Measurements from ENCODE around the gene NCAPD3. TPM values are rescaled to one million over a fixed set of nuclear protein-coding genes. Genes with fewer than 3 reads are reported as not detected.

NCAPD3 gene
- total RNA-seq, 1 experiment from 2014 or later: 49.6 TPM

GRCh38 chr11:134226806-134227325 is 3.1 kb upstream of the NCAPD3 start:
- H2AFZ ChIP-seq: no peak overlapping the region
- ChIA-PET CTCF (no interaction called here), POLR2A (ENCODE audit: unreplicated experiment) (no interaction called here)
- H3K27ac ChIP-seq: no peak overlapping the region
- no peaks in the 10 kb centered on the region for H3K27me3 ChIP-seq (ENCODE audit: insufficient read depth, low read depth)
- H4K20me1 ChIP-seq (ENCODE audit: insufficient read depth): 0 out of 2 replicates have a peak, but pooled peaks cover 2% of the 10 kb centered on the region
- no TSS peak for BruUV-seq (replicated peaks)
- H3K4me1 ChIP-seq (replicated peaks; ENCODE audit: insufficient read depth): peaks cover 21% of the 10 kb centered on the region
- no peaks in the 10 kb centered on the region for H3K9me2 ChIP-seq (ENCODE audit: insufficient read depth)
- peaks cover 45% of the 10 kb centered on the region for H3K79me2 ChIP-seq (ENCODE audit: low read depth)
- H3K4me3 ChIP-seq: no peak overlapping the region
- intact Hi-C loops (cut with micrococcal nuclease; ENCODE audit: unreplicated experiment): no loop called here
- no peaks in the 10 kb centered on the region for H3K9me3 ChIP-seq (ENCODE audit: insufficient read depth, low read depth)
- TF ChIP-seq EZH2 (IDR thresholded peaks at IDR 0.05; ENCODE audit: low read depth) (no peak), CTCF (conservative IDR thresholded peaks at IDR 0.05) (no peak)
- no peak for DNase-seq
- H3K4me2 ChIP-seq: peak overlapping the region; percentile 96; the same call in 1 of the 2 replicates
- H3F3A ChIP-seq (ENCODE audit: insufficient read depth, low read depth): no peaks in the 10 kb centered on the region
- no peaks in the 10 kb centered on the region for H3K36me3 ChIP-seq (ENCODE audit: low read depth)

- intact Hi-C loops (cut with micrococcal nuclease; ENCODE audit: unreplicated experiment): loop anchor here (2.0 kb wide), 1 partner anchor 28 kb away; the partner anchor contains the start of genes ACAD8 and THYN1
- no TSS peak for BruUV-seq (replicated peaks)
- CTCF ChIA-PET: no interaction called here
Observed at GRCh38 chr11:134224710-134225664, 1.2 kb upstream of the NCAPD3 start.

More at GRCh38 chr11:134224710-134225664, 1.2 kb upstream of the NCAPD3 start:
- H3F3A ChIP-seq (ENCODE audit: insufficient read depth, low read depth): no peaks in the 10 kb centered on the region
- DNase-seq: peak in 1 of 2 experiments; percentile 29
- 0 out of 2 replicates have a peak, but pooled peaks cover 4% of the 10 kb centered on the region for H3K36me3 ChIP-seq (ENCODE audit: low read depth)
- H3K79me2 ChIP-seq (ENCODE audit: low read depth): peaks cover 59% of the 10 kb centered on the region
- no peaks in the 10 kb centered on the region for H3K27me3 ChIP-seq (ENCODE audit: insufficient read depth, low read depth)
- H2AFZ ChIP-seq: peak overlapping the region; percentile 98
- no peak for TF ChIP-seq EZH2 (IDR thresholded peaks at IDR 0.05; ENCODE audit: low read depth)
- TF ChIP-seq CTCF (conservative IDR thresholded peaks at IDR 0.05): no peak
- H4K20me1 ChIP-seq (ENCODE audit: insufficient read depth): 0 out of 2 replicates have a peak, but pooled peaks cover 4% of the 10 kb centered on the region
- H3K4me3 ChIP-seq: peak overlapping the region; percentile 84
- POLR2A ChIA-PET (ENCODE audit: unreplicated experiment): interaction anchor here (0.5 to 0.8 kb wide), 4 partner anchors 29 to 94 kb away, joined by 5 to 11 read pairs (median 8); partner anchors contain the start of genes ACAD8 and THYN1
- peaks cover 21% of the 10 kb centered on the region for H3K4me1 ChIP-seq (replicated peaks; ENCODE audit: insufficient read depth)
- no peaks in the 10 kb centered on the region for H3K9me3 ChIP-seq (ENCODE audit: insufficient read depth, low read depth)
- H3K9me2 ChIP-seq (ENCODE audit: insufficient read depth): no peaks in the 10 kb centered on the region
- peak overlapping the region; percentile 96 for H3K4me2 ChIP-seq
- H3K27ac ChIP-seq: no peak overlapping the region
